Breast epithelium (tissue), 4 donors: ENCODE data around the gene BSN. TPM values are rescaled to one million over a fixed set of nuclear protein-coding genes. Genes with fewer than 3 reads are reported as not detected.

Experiments used
- DNase-seq, 2 donors: peaks; one replicate each; pipeline ENCODE4 v3.0.0-alpha.2; 2019; ENCODE audit warnings: low spot score in 2 of 2
- H3K27ac ChIP-seq, 2 donors: fragments of 200-600 bp; sonication (generic) in 1 of 2; one replicate each; pipeline ENCODE4 v1.5.1; 2016 to 2019; ENCODE audit warnings: mild to moderate bottlenecking in 1 of 2
- H3K27me3 ChIP-seq, 2 donors: fragments of 200-600 bp; sonication (generic) in 1 of 2; one replicate each; pipeline versions ENCODE4 v1.5.1 to v1.6.0; 2017 to 2019; ENCODE audit warnings: control low read depth in 1 of 2, mild to moderate bottlenecking in 1 of 2
- H3K36me3 ChIP-seq: fragments of 200-600 bp; one replicate; pipeline ENCODE4 v1.5.1; 2019
- H3K4me1 ChIP-seq, 2 donors: fragments of 200-600 bp; sonication (generic); one replicate each; pipeline ENCODE4 v1.5.1; 2016 to 2019; ENCODE audit warnings: control low read depth in 1 of 2
- H3K4me3 ChIP-seq, 3 donors: fragments of 200-600 bp; sonication (generic); 1 replicate in 2 of 3; 2 replicates in 1 of 3; pipeline ENCODE4 v1.5.1; 2016 to 2019; ENCODE audit warnings: mild to moderate bottlenecking in 3 of 3, moderate library complexity in 2 of 3
- H3K9me3 ChIP-seq, 2 donors: fragments of 200-600 bp; sonication (generic) in 1 of 2; one replicate each; pipeline ENCODE4 v1.5.1; 2016 to 2019; ENCODE audit warnings: control low read depth in 1 of 2
- CTCF ChIP-seq, 3 donors: fragments of 450-650 bp; IDR thresholded peaks; one replicate each; pipeline ENCODE4 v1.5.1; 2016 to 2017; ENCODE audit warnings: antibody characterized with exemption in 3 of 3, mild to moderate bottlenecking in 3 of 3, moderate library complexity in 3 of 3
- POLR2A ChIP-seq: fragments of 450-650 bp; IDR thresholded peaks from one replicate; pipeline ENCODE4 v1.6.1; 2016; ENCODE audit warnings: antibody characterized with exemption, mild to moderate bottlenecking, moderate library complexity
- POLR2AphosphoS5 ChIP-seq, 3 donors: sonication (generic); formaldehyde crosslinking; IDR thresholded peaks; one replicate each; pipeline ENCODE4 v1.6.1; 2017; ENCODE audit warnings: antibody characterized with exemption in 3 of 3
- intact Hi-C: fragments of 100-400 bp; cut with DNase I; formaldehyde crosslinking; loops from one replicate; pipeline ENCODE4 v1.15.1; 2023; ENCODE audit warnings: low total_unique reads
- total RNA-seq, 3 donors: library from RNA; depleted of rRNA; stranded (reverse); fragments of >200 nt; gene quantifications; one replicate each; pipeline ENCODE4 v1.1.0, GENCODE V29; 2016

BSN gene
- total RNA-seq, 3 donors from 2014 or later, result 0.15 to 0.48 (median 0.33) TPM

GRCh38 chr3:49609815-49610214 is 55.5 kb downstream of the BSN start:
- intact Hi-C loops, result loop anchor here (10.0 kb wide), 1 partner anchor 955 kb away; no protein-coding TSS in a partner anchor
- no peak for DNase-seq

GRCh38 chr3:49610666-49611280 is 56.5 kb downstream of the BSN start:
- no peaks in the 10 kb centered on the region for H3K9me3 ChIP-seq
- H3K4me1 ChIP-seq, result no peaks in the 10 kb centered on the region
- no peak for DNase-seq

More at GRCh38 chr3:49609815-49610214, 55.5 kb downstream of the BSN start:
- Histone ChIP-seq H3K4me3 (no peak overlapping the region), H3K4me1 (no peaks in the 10 kb centered on the region), H3K36me3 (no peaks in the 10 kb centered on the region), H3K27me3 (no peaks in the 10 kb centered on the region), H3K27ac (no peak overlapping the region), H3K9me3 (no peaks in the 10 kb centered on the region)
- TF ChIP-seq POLR2AphosphoS5 (IDR thresholded peaks at IDR 0.05) (no peak), CTCF (IDR thresholded peaks at IDR 0.05) (no peak), POLR2A (no peak)

GRCh38 chr3:49611291-49611690 is 57.0 kb downstream of the BSN start:
- Histone ChIP-seq H3K27ac (no peak overlapping the region), H3K4me1 (no peaks in the 10 kb centered on the region), H3K36me3 (no peaks in the 10 kb centered on the region), H3K9me3 (no peaks in the 10 kb centered on the region), H3K4me3 (no peak overlapping the region), H3K27me3 (no peaks in the 10 kb centered on the region)
- TF ChIP-seq CTCF (IDR thresholded peaks at IDR 0.05) (no peak), POLR2AphosphoS5 (IDR thresholded peaks at IDR 0.05) (no peak), POLR2A (no peak)
- no peak for DNase-seq
- intact Hi-C loops, result no loop called here

More at GRCh38 chr3:49610666-49611280, 56.5 kb downstream of the BSN start:
- H3K4me3 ChIP-seq, result no peak overlapping the region
- no peaks in the 10 kb centered on the region for H3K36me3 ChIP-seq
- no peak overlapping the region for H3K27ac ChIP-seq
- TF ChIP-seq POLR2A (no peak), POLR2AphosphoS5 (IDR thresholded peaks at IDR 0.05) (no peak), CTCF (IDR thresholded peaks at IDR 0.05) (no peak)
- no peaks in the 10 kb centered on the region for H3K27me3 ChIP-seq
- intact Hi-C loops, result no loop called here

GRCh38 chr3:49611719-49612118 is 57.4 kb downstream of the BSN start:
- Histone ChIP-seq H3K27ac (no peak overlapping the region), H3K4me3 (no peak overlapping the region), H3K36me3 (no peaks in the 10 kb centered on the region), H3K27me3 (no peaks in the 10 kb centered on the region), H3K9me3 (no peaks in the 10 kb centered on the region), H3K4me1 (no peaks in the 10 kb centered on the region)
- TF ChIP-seq POLR2AphosphoS5 (IDR thresholded peaks at IDR 0.05), result no peak
- TF ChIP-seq CTCF (IDR thresholded peaks at IDR 0.05), result no peak
- no peak for TF ChIP-seq POLR2A
- DNase-seq, result no peak
- intact Hi-C loops, result no loop called here

- Histone ChIP-seq H3K4me3 (no peak overlapping the region), H3K27me3 (no peaks in the 10 kb centered on the region), H3K4me1 (no peaks in the 10 kb centered on the region), H3K27ac (no peak overlapping the region), H3K36me3 (no peaks in the 10 kb centered on the region), H3K9me3 (no peaks in the 10 kb centered on the region)
- TF ChIP-seq CTCF (IDR thresholded peaks at IDR 0.05) (no peak), POLR2A (no peak), POLR2AphosphoS5 (IDR thresholded peaks at IDR 0.05) (no peak)
- no peak for DNase-seq
- intact Hi-C loops, result no loop called here
These were observed 60.7 kb downstream of the BSN start for GRCh38 chr3:49614936-49615335.
